GM18502 (cell line): ENCODE results near the gene FRS2.

Source experiments
- ATAC-seq: cut with Tn5 transposase; IDR thresholded peaks from one replicate; pipeline ENCODE4 v1.9.1; 2021; ENCODE audit warnings: mild to moderate bottlenecking; ENCODE audit not compliant: unreplicated experiment, poor library complexity

The FRS2 gene

DNA sequence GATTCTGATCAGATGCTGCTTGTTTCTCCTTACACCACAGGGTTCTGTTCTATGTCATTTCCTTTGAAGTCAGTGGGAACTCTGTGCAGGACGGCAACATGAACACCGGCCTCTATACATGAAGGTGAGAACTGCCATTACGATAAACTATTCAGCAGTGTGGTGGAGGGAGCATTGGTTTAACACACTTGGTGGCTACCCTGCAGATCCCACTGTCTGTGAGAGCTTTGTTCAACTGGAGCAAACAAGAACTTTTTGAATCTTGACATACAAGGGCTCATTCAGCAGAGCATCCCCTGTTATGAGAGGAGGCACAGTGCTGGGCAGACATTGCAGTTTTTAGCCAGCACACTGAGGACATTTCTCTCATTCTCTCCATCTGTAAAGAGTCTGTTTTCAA lies 10.7 kb upstream of the FRS2 start:
- ATAC-seq: no peak

GRCh38 chr12:69464428-69464827 lies 5.8 kb upstream of the FRS2 start:
- ATAC-seq: no peak

DNA sequence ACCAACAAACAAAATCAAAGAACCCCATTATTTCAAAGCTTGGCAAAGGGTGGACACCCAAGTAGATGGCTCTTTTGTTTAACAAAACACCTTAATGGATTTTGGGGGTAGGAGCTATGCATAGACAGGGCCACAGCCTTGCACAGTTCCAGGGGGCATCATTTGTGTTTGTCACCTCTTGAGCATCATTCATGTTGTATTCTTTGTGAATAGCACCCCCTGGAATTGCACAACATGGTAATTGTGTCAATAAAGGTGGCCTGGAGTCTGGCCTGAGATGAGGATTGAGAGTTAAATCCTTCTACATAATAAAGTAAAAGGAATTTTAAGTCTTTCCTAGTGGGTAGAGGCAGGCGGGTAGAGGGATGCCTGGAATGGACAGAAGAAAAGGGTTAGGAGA lies 3.3 kb upstream of the FRS2 start:
- ATAC-seq: no peak

- ATAC-seq: no peak
Observed at GRCh38 chr12:69467366-69467765, 2.8 kb upstream of the FRS2 start.

- no peak for ATAC-seq
Observed at GRCh38 chr12:69468237-69469026, 1.8 kb upstream of the FRS2 start.

DNA sequence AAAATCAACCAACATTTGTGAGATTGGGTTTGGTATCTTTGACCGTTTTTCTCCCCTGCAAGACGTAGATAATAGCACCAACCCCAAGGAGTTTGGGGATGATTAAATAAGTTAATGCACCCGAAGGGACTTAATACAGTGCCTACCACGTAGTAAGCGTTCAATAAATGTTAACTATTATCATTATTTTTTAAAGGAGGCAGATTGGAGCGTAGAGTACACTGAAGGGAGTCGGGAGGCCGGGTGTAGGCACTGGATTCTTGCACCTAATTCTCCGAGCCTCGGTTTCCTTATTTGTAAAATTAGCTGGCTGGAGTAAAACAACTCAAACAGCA lies 367 bp upstream of the FRS2 start:
- no peak for ATAC-seq

DNA sequence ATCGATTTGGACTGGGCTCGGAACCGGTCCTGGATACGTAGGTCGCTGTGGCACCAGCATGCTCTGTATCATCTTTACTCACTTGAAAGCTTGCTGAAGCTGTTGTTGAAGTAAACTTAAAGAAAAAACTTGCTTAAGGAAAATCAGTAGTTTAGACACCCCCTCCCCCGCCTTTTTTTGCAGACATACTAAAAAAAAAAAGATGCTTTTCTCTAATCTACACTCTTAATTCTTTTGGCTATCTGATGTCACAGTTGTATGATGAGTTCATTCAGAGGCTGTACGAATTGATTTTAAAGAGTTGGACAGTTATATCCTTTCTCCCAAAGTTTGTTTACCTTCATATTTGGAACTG lies 865 bp downstream of the FRS2 start:
- ATAC-seq: no peak

DNA sequence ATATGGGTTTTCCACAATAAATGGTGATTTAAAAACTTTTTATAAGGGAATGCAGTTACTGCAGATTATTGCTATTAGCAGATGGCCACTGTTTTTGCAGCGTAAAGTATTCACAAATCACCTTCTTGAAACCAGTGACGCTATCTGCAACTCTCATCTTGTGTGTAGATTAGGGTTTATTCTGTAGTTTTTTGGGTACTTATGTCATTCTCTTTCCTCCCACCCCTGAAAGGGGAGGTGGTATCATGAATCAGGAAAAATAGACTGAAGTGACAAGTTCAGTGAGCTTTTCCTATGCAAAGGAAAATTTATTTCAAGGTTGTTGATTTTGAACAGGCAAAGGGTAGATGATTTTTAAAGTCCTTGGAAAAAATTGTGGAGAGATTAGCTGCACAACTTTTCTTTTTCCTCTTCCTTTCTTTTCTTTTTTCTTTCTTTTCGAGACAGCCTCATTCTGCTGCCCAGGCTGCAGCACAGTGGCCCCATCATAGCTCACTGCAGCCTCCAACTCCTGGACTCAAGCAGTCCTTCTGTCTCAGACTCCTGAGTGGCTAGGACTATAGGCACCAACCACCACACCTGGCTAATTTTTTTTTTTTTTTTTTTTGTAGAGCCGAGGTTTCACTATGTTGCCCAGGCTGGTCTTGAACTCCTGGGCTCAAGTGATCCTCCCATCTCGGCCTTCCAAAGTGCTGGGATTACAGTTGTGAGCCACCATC lies 1.6 kb downstream of the FRS2 start:
- no peak for ATAC-seq

- ATAC-seq: no peak
Observed at GRCh38 chr12:69473262-69473661, 3.1 kb downstream of the FRS2 start.

DNA sequence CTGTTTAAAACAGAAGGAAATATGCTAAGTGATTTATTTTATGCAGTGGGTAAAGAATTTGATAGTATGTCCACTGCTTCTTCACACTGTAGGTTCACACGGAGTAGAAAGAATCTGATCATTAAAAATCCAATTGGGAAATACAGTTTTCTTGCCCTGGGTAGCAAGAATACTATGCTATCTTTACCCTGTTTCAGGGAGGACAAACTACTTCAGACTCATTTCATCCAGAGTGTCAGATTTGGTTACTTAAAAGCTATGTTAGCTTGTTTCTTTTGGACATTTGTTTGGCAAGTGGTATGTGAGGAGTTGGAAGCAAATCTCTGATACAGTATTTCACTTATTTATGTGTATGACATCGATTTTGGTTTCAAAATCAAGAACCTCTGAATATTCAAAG lies 4.3 kb downstream of the FRS2 start:
- no peak for ATAC-seq

DNA sequence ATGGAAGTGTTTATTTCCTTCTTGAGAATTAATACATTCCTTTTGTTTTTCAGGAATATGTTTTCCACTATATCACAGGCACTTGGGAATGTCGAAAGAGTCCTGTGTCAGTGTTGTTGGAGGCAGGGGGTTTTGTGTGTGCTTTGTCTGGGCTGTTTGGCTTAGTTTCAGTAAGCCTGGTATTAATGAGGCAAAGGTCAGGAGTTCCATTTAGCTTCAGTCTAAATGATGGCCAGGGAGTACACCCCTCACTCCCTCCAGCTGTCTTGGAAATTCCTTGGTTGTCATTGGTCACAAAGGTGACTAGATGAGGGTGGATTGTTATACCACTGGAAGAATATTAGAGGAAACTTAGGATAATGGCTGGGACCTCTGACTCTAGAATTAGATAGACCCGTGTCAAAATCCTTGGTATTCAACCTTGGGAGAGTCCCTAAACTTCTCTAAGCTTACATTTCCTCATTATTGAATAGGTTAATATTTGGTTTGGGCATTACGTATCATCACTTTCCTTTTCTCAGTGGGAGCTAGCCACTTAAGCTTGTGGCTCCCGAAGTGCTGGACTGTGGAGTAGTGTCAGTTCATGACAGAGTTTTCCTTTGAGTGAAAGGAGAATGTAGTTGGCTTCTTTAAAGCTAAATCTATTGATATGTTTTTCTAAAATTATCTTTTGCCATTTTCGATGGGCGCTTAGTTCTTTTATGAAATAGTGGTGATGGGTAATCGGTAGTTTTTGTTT lies 5.2 kb downstream of the FRS2 start:
- no peak for ATAC-seq

- ATAC-seq: no peak
Observed at GRCh38 chr12:69476276-69477017, 6.3 kb downstream of the FRS2 start.

DNA sequence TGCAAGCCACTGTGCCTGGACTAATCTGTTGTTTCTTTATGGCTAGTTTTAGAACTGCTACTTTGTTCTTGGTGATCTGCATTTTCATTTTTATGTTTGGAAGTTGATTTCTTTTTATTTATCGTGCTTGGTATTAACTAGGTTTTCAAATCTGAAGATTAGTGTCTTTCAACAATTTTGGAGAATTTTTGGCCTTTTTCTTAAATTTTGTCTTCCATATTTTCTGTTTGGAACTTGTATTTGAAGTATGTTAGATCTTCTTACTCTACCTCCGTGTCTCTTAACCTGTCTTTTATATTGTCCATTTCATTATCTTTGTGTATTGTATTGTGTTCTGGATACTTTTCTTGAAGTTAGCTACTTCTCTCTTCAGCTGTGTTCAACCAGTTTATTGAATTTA lies 9.5 kb downstream of the FRS2 start:
- ATAC-seq: no peak

DNA sequence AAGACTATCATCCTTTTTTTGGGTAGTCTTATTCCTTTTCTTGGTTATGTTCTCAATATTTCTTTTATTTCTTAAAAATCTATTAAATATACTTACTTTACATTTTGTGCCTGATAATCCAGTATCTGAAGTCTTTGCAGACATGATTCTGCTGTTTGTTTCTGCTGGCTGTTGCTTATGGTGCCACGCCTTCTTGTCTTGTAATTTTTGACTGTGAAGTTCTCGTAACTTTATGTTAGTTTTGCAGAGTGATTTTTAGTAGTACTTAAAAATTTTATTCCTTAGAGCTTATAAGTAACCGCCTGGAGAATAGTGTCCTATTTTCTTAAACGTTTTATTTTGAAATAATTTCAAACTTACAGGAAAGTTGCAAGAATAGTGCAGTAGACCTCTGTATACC lies 10.5 kb downstream of the FRS2 start:
- ATAC-seq: no peak

- ATAC-seq: no peak
Observed at GRCh38 chr12:69481133-69481532, 10.9 kb downstream of the FRS2 start.

- no peak for ATAC-seq
Observed at GRCh38 chr12:69483700-69484099, 13.5 kb downstream of the FRS2 start.

- ATAC-seq: no peak
Observed at GRCh38 chr12:69484428-69484827, 14.2 kb downstream of the FRS2 start.

- ATAC-seq: no peak
Observed at GRCh38 chr12:69490920-69491643, 20.9 kb downstream of the FRS2 start.

DNA sequence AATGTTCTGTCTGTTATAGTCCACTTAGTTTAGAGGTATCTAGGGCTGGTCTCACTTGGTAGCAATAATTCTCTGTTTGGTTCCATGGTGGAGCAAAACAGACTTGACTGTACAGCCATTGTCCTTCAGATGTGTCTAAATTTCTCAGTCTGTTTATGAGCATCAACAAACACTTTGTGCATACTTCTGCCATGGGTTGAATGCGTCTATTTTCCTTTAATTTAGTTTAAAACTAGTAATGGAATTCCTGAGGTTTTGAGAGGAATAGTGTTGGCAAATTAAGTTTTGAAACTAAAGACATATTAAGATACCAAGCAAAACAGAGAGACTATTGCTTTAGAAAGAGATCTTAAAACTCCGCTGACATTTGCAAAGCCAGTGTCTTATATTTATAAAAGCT lies 22.6 kb downstream of the FRS2 start:
- no peak for ATAC-seq

DNA sequence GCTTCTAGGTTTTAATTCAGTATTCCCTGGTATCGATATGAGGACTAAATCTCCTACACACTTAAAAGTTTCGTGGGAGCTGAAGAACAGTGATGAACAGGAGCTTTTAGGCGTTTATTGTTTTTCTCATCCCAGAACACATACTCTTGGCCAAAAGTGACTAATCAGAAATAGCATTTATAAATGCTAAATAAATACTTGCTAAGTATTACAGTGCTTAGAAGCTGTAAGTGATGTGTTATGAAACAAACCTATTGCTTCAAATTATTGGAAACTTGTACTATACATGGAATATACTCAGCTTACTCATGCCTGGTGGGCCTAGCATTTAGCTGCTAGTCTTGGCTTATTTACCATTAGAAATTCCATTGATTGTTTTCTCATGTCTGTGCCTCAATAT lies 24.9 kb downstream of the FRS2 start:
- ATAC-seq: no peak
